Fibroblast of peridontal ligament (primary cell): ENCODE data around the gene GUK1.
A peak's percentile ranks its signal among the peaks of the same experiment; 100 is the strongest.

Experiments
- DNase-seq: peaks from one replicate; pipeline ENCODE4 v3.0.0-alpha.2; 2010; ENCODE audit errors: extremely low read depth

GUK1 gene

GRCh38 chr1:228139931-228140723 is at the start of gene GUK1:
TSS of gene GUK1 (plus strand) at chr1:228140279. CDS start at chr1:228140303, 24 bp downstream.
- DNase-seq = peak; percentile 98

- DNase-seq = no peak
Observed at GRCh38 chr1:228090613-228091081, 49.4 kb upstream of the GUK1 start.

GRCh38 chr1:228091084-228091483 is 49.0 kb upstream of the GUK1 start:
- DNase-seq = no peak

GRCh38 chr1:228092342-228093049 is 47.6 kb upstream of the GUK1 start:
- no peak for DNase-seq

GRCh38 chr1:228093050-228093906 is 46.8 kb upstream of the GUK1 start:
- no peak for DNase-seq

- no peak for DNase-seq
Observed at GRCh38 chr1:228094432-228095016, 45.6 kb upstream of the GUK1 start.

- DNase-seq = no peak
Observed at GRCh38 chr1:228095161-228095560, 44.9 kb upstream of the GUK1 start.

- no peak for DNase-seq
Observed at GRCh38 chr1:228095938-228096337, 44.1 kb upstream of the GUK1 start.

- DNase-seq = no peak
Observed at GRCh38 chr1:228096416-228097332, 43.4 kb upstream of the GUK1 start.

GRCh38 chr1:228097333-228098081 is 42.6 kb upstream of the GUK1 start:
- DNase-seq = no peak

- DNase-seq = no peak
Observed at GRCh38 chr1:228098323-228098931, 41.7 kb upstream of the GUK1 start.

GRCh38 chr1:228099331-228099732 is 40.7 kb upstream of the GUK1 start:
- no peak for DNase-seq

- no peak for DNase-seq
Observed at GRCh38 chr1:228100822-228101613, 39.1 kb upstream of the GUK1 start.

- DNase-seq = no peak
Observed at GRCh38 chr1:228101614-228101993, 38.5 kb upstream of the GUK1 start.

- DNase-seq = no peak
Observed at GRCh38 chr1:228101994-228102790, 37.9 kb upstream of the GUK1 start.

- peak; percentile 86 for DNase-seq
Observed at GRCh38 chr1:228102791-228103620, 37.1 kb upstream of the GUK1 start, which contains the start of gene C1orf35. TSS of gene C1orf35 (minus strand) at chr1:228103325. CDS start at chr1:228103227, 98 bp downstream.
